Activated B cell treated with CpG ODN at 0.5 μM for 24 hours (primary cell): ENCODE data around the gene KLHL29. TPM values are rescaled to one million over a fixed set of nuclear protein-coding genes. Genes with fewer than 3 reads are reported as not detected.
A peak's percentile ranks its signal among the peaks of the same experiment; 100 is the strongest.

Experiments
- ATAC-seq: fragments of 200-7000 bp; cut with Tn5 transposase; one replicate; pipeline ENCODE4 v1.10.0; 2021; ENCODE audit warnings: low read depth, mild to moderate bottlenecking, moderate library complexity
- CTCF ChIA-PET: fragments of 350-600 bp; sonication (Branson Sonifier 250); formaldehyde crosslinking; loops from one replicate; lab custom pipeline; 2021; ENCODE audit warnings: antibody characterized with exemption; lab: Charles Lee
- POLR2A ChIA-PET: fragments of 350-600 bp; sonication (Branson Sonifier 250); formaldehyde crosslinking; loops from one replicate; lab custom pipeline; 2021; ENCODE audit warnings: antibody characterized with exemption; lab: Charles Lee
- DNase-seq: peaks from one replicate; pipeline ENCODE4 v3.0.0; 2022
- H3K27ac Mint-ChIP-seq: one replicate; pipeline ENCODE4 v1.8.0; 2020; ENCODE audit warnings: mixed read lengths
- H3K27me3 Mint-ChIP-seq: one replicate; pipeline ENCODE4 v1.8.0; 2021; ENCODE audit warnings: mixed read lengths
- H3K36me3 Mint-ChIP-seq: one replicate; pipeline ENCODE4 v1.8.0; 2021; ENCODE audit warnings: low read depth, mixed read lengths
- H3K4me1 Mint-ChIP-seq: one replicate; pipeline ENCODE4 v1.8.0; 2021; ENCODE audit warnings: mixed read lengths
- H3K4me3 Mint-ChIP-seq: one replicate; pipeline ENCODE4 v1.8.0; 2020; ENCODE audit warnings: mild to moderate bottlenecking, mixed read lengths
- H3K9me3 Mint-ChIP-seq: one replicate; pipeline ENCODE4 v1.8.0; 2020; ENCODE audit warnings: mixed read lengths
- CTCF ChIP-seq: fragments of 200-600 bp; IDR thresholded peaks from one replicate; pipeline ENCODE4 v1.8.0; 2022; ENCODE audit warnings: antibody characterized with exemption, mild to moderate bottlenecking
- intact Hi-C: fragments of 100-400 bp; cut with micrococcal nuclease; formaldehyde crosslinking; loops from one replicate; pipeline ENCODE4 v1.15.1; 2024
- total RNA-seq: library from RNA; stranded (reverse); gene quantifications from 2 replicates; pipeline ENCODE4 v1.2.3, GENCODE V29; 2022

Gene KLHL29
- total RNA-seq, 1 donor from 2014 or later: 2.5 TPM

GRCh38 chr2:23530909-23531276, 145.9 kb downstream of the KLHL29 start:
- Mint-ChIP-seq H3K4me3 (no peak overlapping the region), H3K27me3 (no peaks in the 10 kb centered on the region), H3K36me3 (no peaks in the 10 kb centered on the region), H3K4me1 (peaks cover 15% of the 10 kb centered on the region), H3K27ac (no peak overlapping the region), H3K9me3 (no peaks in the 10 kb centered on the region)
- intact Hi-C loops: no loop called here
- POLR2A ChIA-PET: no interaction called here
- no peak for TF ChIP-seq CTCF
- CTCF ChIA-PET: no interaction called here
- DNase-seq: no peak
- no peak for ATAC-seq

GRCh38 chr2:23531280-23531679, 146.3 kb downstream of the KLHL29 start:
- ChIA-PET CTCF (no interaction called here), POLR2A (no interaction called here)
- no peak overlapping the region for H3K27ac Mint-ChIP-seq

GRCh38 chr2:23531881-23532280, 146.9 kb downstream of the KLHL29 start:
- Mint-ChIP-seq H3K36me3 (no peaks in the 10 kb centered on the region), H3K27me3 (no peaks in the 10 kb centered on the region), H3K4me1 (peaks cover 15% of the 10 kb centered on the region), H3K9me3 (no peaks in the 10 kb centered on the region), H3K4me3 (no peak overlapping the region), H3K27ac (no peak overlapping the region)
- no peak for DNase-seq
- intact Hi-C loops: no loop called here
- ChIA-PET POLR2A (no interaction called here), CTCF (no interaction called here)
- TF ChIP-seq CTCF: no peak
- ATAC-seq: no peak

More at GRCh38 chr2:23531280-23531679, 146.3 kb downstream of the KLHL29 start:
- H3K4me1 Mint-ChIP-seq: peaks cover 15% of the 10 kb centered on the region
- no peak overlapping the region for H3K4me3 Mint-ChIP-seq
- no peak for TF ChIP-seq CTCF
- no peaks in the 10 kb centered on the region for H3K36me3 Mint-ChIP-seq
- intact Hi-C loops: no loop called here
- ATAC-seq: no peak
- DNase-seq: no peak
- no peaks in the 10 kb centered on the region for H3K27me3 Mint-ChIP-seq
- no peaks in the 10 kb centered on the region for H3K9me3 Mint-ChIP-seq

- Mint-ChIP-seq H3K36me3 (no peaks in the 10 kb centered on the region), H3K4me3 (peak overlapping the region; percentile 85), H3K27ac (peak overlapping the region; percentile 75), H3K27me3 (no peaks in the 10 kb centered on the region), H3K4me1 (peaks cover 15% of the 10 kb centered on the region), H3K9me3 (no peaks in the 10 kb centered on the region)
- ATAC-seq (peak; percentile 37), DNase-seq (no peak)
- no peak for TF ChIP-seq CTCF
- CTCF ChIA-PET: no interaction called here
- POLR2A ChIA-PET: no interaction called here
- intact Hi-C loops: no loop called here
These were observed 147.7 kb downstream of the KLHL29 start for GRCh38 chr2:23532391-23533337.

- Mint-ChIP-seq H3K27me3 (no peaks in the 10 kb centered on the region), H3K9me3 (no peaks in the 10 kb centered on the region), H3K4me3 (peak overlapping the region; percentile 85), H3K27ac (no peak overlapping the region), H3K36me3 (no peaks in the 10 kb centered on the region), H3K4me1 (peaks cover 15% of the 10 kb centered on the region)
- POLR2A ChIA-PET: no interaction called here
- CTCF ChIA-PET: no interaction called here
- ATAC-seq (no peak), DNase-seq (no peak)
- no peak for TF ChIP-seq CTCF
- intact Hi-C loops: no loop called here
These were observed 148.3 kb downstream of the KLHL29 start for GRCh38 chr2:23533338-23533695.
